Heart right ventricle (tissue), 16 donors: ENCODE data around the gene CORO2B. TPM values are rescaled to one million over a fixed set of nuclear protein-coding genes. Genes with fewer than 3 reads are reported as not detected.
A peak's percentile ranks its signal among the peaks of the same experiment; 100 is the strongest.
"Not testable (repeated sequence)": the region's sequence is repeated elsewhere in the genome, so short reads cannot be mapped to it uniquely, and the experiment has no call there.

ENCODE experiments used
- ATAC-seq, 8 donors: fragments of 200-7000 bp; cut with Tn5 transposase; one replicate each; pipeline ENCODE4 v1.9.1; 2020; ENCODE audit warnings: mild to moderate bottlenecking in 8 of 8, moderate library complexity in 8 of 8, moderate number of reproducible peaks in 1 of 8
- DNase-seq, 2 donors: peaks; one replicate each; pipeline ENCODE4 v3.0.0-alpha.2; 2020
- H3K27ac ChIP-seq, 10 donors: fragments of 200-600 bp; sonication (generic) in 2 of 10; one replicate each; pipeline versions ENCODE4 v1.5.0 to v1.8.0; 2020 to 2022; ENCODE audit warnings: mild to moderate bottlenecking in 3 of 10
- H3K27me3 ChIP-seq, 7 donors: fragments of 200-600 bp; one replicate each; pipeline ENCODE4 v1.8.0; 2021 to 2022; ENCODE audit warnings: mild to moderate bottlenecking in 2 of 7
- H3K36me3 ChIP-seq, 9 donors: fragments of 200-600 bp; sonication (generic) in 1 of 9; one replicate each; pipeline versions ENCODE4 v1.5.0 to v1.8.0; 2020 to 2022; ENCODE audit warnings: mild to moderate bottlenecking in 2 of 9
- H3K4me1 ChIP-seq, 9 donors: fragments of 200-600 bp; sonication (generic) in 1 of 9; one replicate each; pipeline versions ENCODE4 v1.5.0 to v1.8.0; 2020 to 2022; ENCODE audit warnings: mild to moderate bottlenecking in 4 of 9
- H3K4me3 ChIP-seq, 10 donors: fragments of 200-600 bp; sonication (generic) in 2 of 10; one replicate each; pipeline versions ENCODE4 v1.5.0 to v1.8.0; 2020 to 2022; ENCODE audit warnings: mild to moderate bottlenecking in 7 of 10, moderate library complexity in 2 of 10
- H3K9me3 ChIP-seq, 11 donors: fragments of 200-600 bp in 10 of 11; sonication (generic) in 2 of 11; one replicate each; pipeline versions ENCODE4 v1.5.0 to v1.8.0; 2013 to 2022; ENCODE audit warnings: mild to moderate bottlenecking in 2 of 11, control low read depth in 1 of 11, moderate library complexity in 1 of 11
- WGBS, 2 donors: extraction: QIAGEN DNeasy Blood & Tissue Kit; methylation state at CpG; one replicate each; pipeline ENCODE4 v1.1.7; 2013; ENCODE audit warnings: inconsistent platforms in 1 of 2; 5-methylcytosine and 5-hydroxymethylcytosine counted together
- intact Hi-C, 10 donors: fragments of 100-400 bp; cut with DNase I; formaldehyde crosslinking; loops; one replicate each; pipeline versions ENCODE4 v1.11.1 to v1.14.2; 2022
- polyA plus RNA-seq, 2 donors: library from polyadenylated mRNA; stranded (reverse); fragments of 200-250 nt; gene quantifications; one replicate each; pipeline ENCODE4 v1.2.3, GENCODE V29; 2013
- total RNA-seq, 10 donors: library from RNA; stranded (reverse); fragmentation: NEBNext Ultra II Directional in 3 of 10; extraction: Animal tissue kit (Norgen Biotek cat#: 25700) in 3 of 10; gene quantifications; one replicate each; pipeline versions ENCODE4 v1.2.1 to v1.2.4, GENCODE V29; 2021 to 2023
- TF ChIP-seq, protein P1 (sequence below), 9 donors: fragments of 200-600 bp; sonication (generic) in 2 of 9; IDR thresholded peaks; one replicate each; pipeline versions ENCODE4 v1.5.0 to v1.8.0; 2021 to 2022; ENCODE audit warnings: antibody characterized with exemption in 9 of 9, mild to moderate bottlenecking in 5 of 9, moderate library complexity in 1 of 9
- donor health status: Arrhythmogenic right ventricular cardiomyopathy.
- donor health status: ischemic (EF 13 %, LVEDD 7.1; RV severe dilation, severe dysfunction).
- donor health status: healthy with polysubstance abuse.
- donor health status: DM: no; HTN: yes; CAD: no.
- donor health status: DM: no; HTN: no; CAD: no.
- donor health status: ischemic (EF 25% LVEDD 6.9; RV normal size, moderate dysfunction).
- donor health status: ischemic (EF 25% LVEDD 5.7; RV mildly dilated, moderate dysfunction).
- donor health status: healthy.
- donor health status: DM: yes; HTN: yes; CAD: no.
- donor health status: Ischemic cardiomyopathy.
- donor health status: ischemic (EF 35%, LVEDD 5.7; RV mildly dilated, moderate dysfunction).
- donor health status: nonischemic (EF 11% LVEDD 7.7; RV severe dilation, severe dysfunction).
- donor health status: DM: yes; HTN: yes; CAD: no.
- donor health status: PGD.
- donor health status: ischemic (EF 29% LVEDD 5.4; RV normal size, mild dysfunction).
- donor health status: nonischemic (EF 23%, LVEDD 6.1; RV moderate dilation, normal function).

Gene CORO2B
- total and polyA plus RNA-seq, 12 donors: 2.6 to 8.1 (median 4.5) TPM

DNA sequence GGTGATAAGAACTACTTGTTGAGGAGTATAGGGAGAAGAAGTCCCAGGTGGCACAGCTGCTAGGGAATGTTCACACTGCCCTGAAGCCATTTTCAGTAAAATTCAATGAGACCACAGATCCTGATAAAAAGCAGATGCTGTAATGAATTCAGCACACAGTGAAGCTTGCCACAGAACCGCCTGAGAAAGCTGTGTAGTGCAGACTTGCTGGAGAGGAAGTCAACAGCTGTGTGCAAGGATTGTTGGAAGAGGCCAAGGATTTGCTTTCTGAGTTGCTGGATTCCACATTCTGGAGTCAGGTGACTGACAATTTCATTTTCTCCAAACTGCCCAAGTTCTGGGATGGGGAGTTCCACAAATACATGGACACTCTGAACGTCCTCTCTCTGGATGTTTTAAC, 171.0 kb downstream of the CORO2B start:
- DNase-seq (no peak), ATAC-seq (peak in 7 of 8 donors; percentile 33 to 86 (median 78))
- WGBS, 2 donors: 53 to 56% methylated on average over 2 of the region's 2 CpGs
- H3K9me3 ChIP-seq: peaks cover 0 to 13% (median 0%) of the 10 kb centered on the region in 11 donors
- H3K4me3 ChIP-seq: no peak overlapping the region
- no peaks in the 10 kb centered on the region for H3K27me3 ChIP-seq
- peaks cover 0 to 5% (median 0%) of the 10 kb centered on the region in 9 donors for H3K4me1 ChIP-seq
- intact Hi-C loops: loop anchor here in 1 of 10 donors (5.0 kb wide), 1 partner anchor 77 kb away; no protein-coding TSS in a partner anchor
- H3K36me3 ChIP-seq: no peaks in the 10 kb centered on the region
- peak overlapping the region in 1 of 10 donors; percentile 28 for H3K27ac ChIP-seq
- TF ChIP-seq, protein P1, sequence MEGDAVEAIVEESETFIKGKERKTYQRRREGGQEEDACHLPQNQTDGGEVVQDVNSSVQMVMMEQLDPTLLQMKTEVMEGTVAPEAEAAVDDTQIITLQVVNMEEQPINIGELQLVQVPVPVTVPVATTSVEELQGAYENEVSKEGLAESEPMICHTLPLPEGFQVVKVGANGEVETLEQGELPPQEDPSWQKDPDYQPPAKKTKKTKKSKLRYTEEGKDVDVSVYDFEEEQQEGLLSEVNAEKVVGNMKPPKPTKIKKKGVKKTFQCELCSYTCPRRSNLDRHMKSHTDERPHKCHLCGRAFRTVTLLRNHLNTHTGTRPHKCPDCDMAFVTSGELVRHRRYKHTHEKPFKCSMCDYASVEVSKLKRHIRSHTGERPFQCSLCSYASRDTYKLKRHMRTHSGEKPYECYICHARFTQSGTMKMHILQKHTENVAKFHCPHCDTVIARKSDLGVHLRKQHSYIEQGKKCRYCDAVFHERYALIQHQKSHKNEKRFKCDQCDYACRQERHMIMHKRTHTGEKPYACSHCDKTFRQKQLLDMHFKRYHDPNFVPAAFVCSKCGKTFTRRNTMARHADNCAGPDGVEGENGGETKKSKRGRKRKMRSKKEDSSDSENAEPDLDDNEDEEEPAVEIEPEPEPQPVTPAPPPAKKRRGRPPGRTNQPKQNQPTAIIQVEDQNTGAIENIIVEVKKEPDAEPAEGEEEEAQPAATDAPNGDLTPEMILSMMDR (IDR thresholded peaks at IDR 0.05): no peak

DNA sequence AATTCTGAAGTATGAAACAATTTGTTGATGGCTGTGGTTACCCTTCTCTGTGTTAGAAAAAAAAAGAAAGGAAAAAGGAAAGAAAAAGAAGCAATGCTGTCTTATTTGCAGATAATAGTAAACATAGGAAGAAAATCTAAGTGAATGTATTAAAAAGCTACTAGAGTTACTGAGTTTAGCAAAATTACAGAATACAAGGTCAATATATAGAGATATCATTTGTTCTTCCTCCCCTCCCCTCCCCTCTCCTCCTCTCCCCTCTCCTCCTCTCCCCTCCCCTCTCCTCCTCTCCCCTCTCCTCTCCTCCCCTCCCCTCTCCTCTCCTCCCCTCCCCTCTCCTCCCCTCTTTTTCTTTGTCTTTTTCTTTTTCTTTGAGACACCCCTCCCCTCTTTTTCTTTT, 172.8 kb downstream of the CORO2B start:
- ATAC-seq (no peak), DNase-seq (no peak)
- peaks cover 0 to 14% (median 8%) of the 10 kb centered on the region in 9 donors for H3K4me1 ChIP-seq
- no peaks in the 10 kb centered on the region for H3K27me3 ChIP-seq
- H3K9me3 ChIP-seq: peaks cover 0 to 13% (median 0%) of the 10 kb centered on the region in 11 donors
- TF ChIP-seq, protein P1 (IDR thresholded peaks at IDR 0.05): no peak
- H3K27ac ChIP-seq: no peak overlapping the region
- intact Hi-C loops: loop anchor here in 1 of 10 donors (5.0 kb wide), 1 partner anchor 79 kb away; no protein-coding TSS in a partner anchor
- H3K36me3 ChIP-seq: no peaks in the 10 kb centered on the region
- no peak overlapping the region for H3K4me3 ChIP-seq

DNA sequence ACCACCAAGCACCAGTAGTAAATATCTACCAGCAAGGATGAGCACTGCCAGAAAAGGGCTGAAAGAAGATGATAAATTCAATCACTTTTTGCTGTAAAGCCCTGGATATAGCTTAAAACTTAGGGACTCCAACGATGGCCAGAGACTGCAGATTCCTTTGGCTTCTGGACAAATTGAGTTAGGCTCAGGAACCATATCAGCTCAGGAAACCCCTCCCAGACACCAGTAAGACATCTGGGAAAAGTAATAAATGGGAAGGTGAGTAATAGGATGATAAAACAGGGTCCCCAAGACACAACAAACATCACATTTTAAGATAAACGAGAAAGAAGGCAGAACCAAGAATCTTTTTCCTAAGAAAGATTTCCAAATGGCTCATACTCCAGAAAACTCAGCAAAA, 176.9 kb downstream of the CORO2B start:
- Histone ChIP-seq H3K4me1 (peaks cover 0 to 14% (median 8%) of the 10 kb centered on the region in 9 donors), H3K27ac (peak overlapping the region in 4 of 10 donors; percentile 47 to 78 (median 64)), H3K4me3 (no peak overlapping the region), H3K27me3 (no peaks in the 10 kb centered on the region), H3K36me3 (no peaks in the 10 kb centered on the region), H3K9me3 (no peaks in the 10 kb centered on the region)
- WGBS, 2 donors: 27 to 39% methylated on average over 2 of the region's 2 CpGs
- TF ChIP-seq, protein P1 (IDR thresholded peaks at IDR 0.05): no peak
- peak in 1 of 8 donors; percentile 48 for ATAC-seq
- DNase-seq: no peak
- intact Hi-C loops: no loop called here

- H3K27ac ChIP-seq, intact Hi-C loops, ATAC-seq: not testable (repeated sequence)
Measured at GRCh38 chr15:68759982-68760579, 181.3 kb downstream of the CORO2B start.

DNA sequence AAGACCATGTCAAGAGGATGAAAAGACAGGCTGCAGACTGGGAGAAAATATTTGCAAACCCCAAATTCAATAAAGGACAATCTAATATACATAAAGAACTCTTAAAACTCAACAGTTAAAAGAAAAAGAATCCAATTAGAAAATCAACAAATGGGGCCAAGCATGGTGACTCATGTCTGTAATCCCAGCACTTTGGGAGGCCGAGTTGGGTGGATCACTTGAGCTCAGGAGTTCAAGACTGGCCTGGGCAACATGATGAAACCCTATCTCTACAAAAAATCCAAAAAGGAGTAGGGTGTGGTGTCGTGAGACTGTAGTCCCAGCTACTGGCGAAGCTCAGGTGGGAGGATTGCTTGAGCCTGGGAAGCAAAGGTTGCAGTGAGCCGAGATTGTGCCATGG, 184.3 kb downstream of the CORO2B start:
- no peaks in the 10 kb centered on the region for H3K27me3 ChIP-seq
- intact Hi-C loops: no loop called here
- TF ChIP-seq, protein P1 (IDR thresholded peaks at IDR 0.05): no peak
- no peak overlapping the region for H3K4me3 ChIP-seq
- ATAC-seq: no peak
- no peak for DNase-seq
- 90 to 97% methylated on average over 4 of the region's 4 CpGs for WGBS, 2 donors
- peaks cover 0 to 8% (median 0%) of the 10 kb centered on the region in 9 donors for H3K4me1 ChIP-seq
- no peaks in the 10 kb centered on the region for H3K9me3 ChIP-seq
- H3K36me3 ChIP-seq: no peaks in the 10 kb centered on the region
- H3K27ac ChIP-seq: no peak overlapping the region

More at GRCh38 chr15:68759982-68760579, 181.3 kb downstream of the CORO2B start:
- H3K4me1 ChIP-seq, H3K27me3 ChIP-seq, H3K36me3 ChIP-seq, DNase-seq, H3K4me3 ChIP-seq, H3K9me3 ChIP-seq: not testable (repeated sequence)
- 92 to 97% methylated on average over 1 of the region's 1 CpG for whole genome bisulfite sequencing, 2 donors
